GM21367 (cell line): ENCODE measurements around the gene SHC2.
"Not testable (repeated sequence)": the region's sequence is repeated elsewhere in the genome, so short reads cannot be mapped to it uniquely, and the experiment has no call there.

Experiments used
- ATAC-seq: cut with Tn5 transposase; IDR thresholded peaks from one replicate; pipeline ENCODE4 v1.9.1; 2021; ENCODE audit not compliant: unreplicated experiment

Gene SHC2

GRCh38 chr19:427675-428074 is 33.2 kb downstream of the SHC2 start:
- ATAC-seq = not testable (repeated sequence)

- no peak for ATAC-seq
Measured at GRCh38 chr19:426725-427445, 33.9 kb downstream of the SHC2 start.

GRCh38 chr19:425056-425455 is 35.8 kb downstream of the SHC2 start:
- ATAC-seq = no peak

GRCh38 chr19:424546-424945 is 36.3 kb downstream of the SHC2 start:
- ATAC-seq = no peak

- no peak for ATAC-seq
Measured at GRCh38 chr19:423691-424466, 37.0 kb downstream of the SHC2 start.

- ATAC-seq = not testable (repeated sequence)
Measured at GRCh38 chr19:422917-423226, 38.0 kb downstream of the SHC2 start.

GRCh38 chr19:422213-422916 is 38.5 kb downstream of the SHC2 start:
- no peak for ATAC-seq

GRCh38 chr19:419721-420515 is 40.9 kb downstream of the SHC2 start:
- no peak for ATAC-seq

- ATAC-seq = no peak
Measured at GRCh38 chr19:418761-419671, 41.8 kb downstream of the SHC2 start.

GRCh38 chr19:416416-416815 is 44.4 kb downstream of the SHC2 start:
- no peak for ATAC-seq

- ATAC-seq = no peak
Measured at GRCh38 chr19:415292-415691, 45.5 kb downstream of the SHC2 start.

GRCh38 chr19:413756-414420 is 46.9 kb downstream of the SHC2 start:
- ATAC-seq = no peak

GRCh38 chr19:412356-413355 is 48.2 kb downstream of the SHC2 start:
- no peak for ATAC-seq

GRCh38 chr19:411723-412355 is 49.0 kb downstream of the SHC2 start:
- ATAC-seq = no peak

GRCh38 chr19:411121-411722 is 49.6 kb downstream of the SHC2 start:
- ATAC-seq = not testable (repeated sequence)

GRCh38 chr19:410243-410781 is 50.5 kb downstream of the SHC2 start:
- ATAC-seq = no peak

GRCh38 chr19:409516-410242 is 51.2 kb downstream of the SHC2 start:
- ATAC-seq = no peak
